HUES64 (cell line): Measurements from ENCODE around the gene SSR4.

Source experiments
- H3K27ac ChIP-seq: 2 replicates; pipeline ENCODE4 v1.7.0; 2013; ENCODE audit warnings: low read depth, low read length, inconsistent platforms
- H3K27me3 ChIP-seq: 2 replicates; pipeline ENCODE4 v1.6.1; 2013; ENCODE audit warnings: mild to moderate bottlenecking, low read length; ENCODE audit not compliant: insufficient read depth
- H3K36me3 ChIP-seq: 2 replicates; pipeline ENCODE4 v1.6.1; 2013; ENCODE audit warnings: mild to moderate bottlenecking, low read length; ENCODE audit not compliant: insufficient read depth
- H3K4me1 ChIP-seq: 2 replicates; pipeline ENCODE4 v1.6.1; 2013; ENCODE audit warnings: mild to moderate bottlenecking, low read length, moderate library complexity; ENCODE audit not compliant: insufficient read depth
- H3K4me3 ChIP-seq: 2 replicates; pipeline ENCODE4 v1.5.1; 2013; ENCODE audit warnings: mild to moderate bottlenecking, low read length, moderate library complexity
- H3K9ac ChIP-seq: 2 replicates; pipeline ENCODE4 v1.6.1; 2013; ENCODE audit warnings: mild to moderate bottlenecking, low read depth, low read length
- H3K9me3 ChIP-seq: 2 replicates; pipeline ENCODE4 v1.6.1; 2013; ENCODE audit warnings: low read depth, low read length; ENCODE audit not compliant: insufficient read depth
- WGBS: fragments of 150-250, 120-280 bp; methylation state at CpG from one replicate; pipeline ENCODE4 v1.1.7; 2013; ENCODE audit warnings: missing lambda C conversion rate; 5-methylcytosine and 5-hydroxymethylcytosine counted together

Gene SSR4

GRCh38 chrX:153786669-153787068, 7.8 kb upstream of the SSR4 start:
- H3K27ac ChIP-seq, result no peak overlapping the region
- H3K9me3 ChIP-seq, result no peaks in the 10 kb centered on the region
- no peaks in the 10 kb centered on the region for H3K4me1 ChIP-seq
- no peak overlapping the region for H3K4me3 ChIP-seq
- no peak overlapping the region for H3K9ac ChIP-seq
- 95% methylated on average over 15 of the region's 15 CpGs for WGBS
- no peaks in the 10 kb centered on the region for H3K27me3 ChIP-seq
- peaks cover 19% of the 10 kb centered on the region for H3K36me3 ChIP-seq

GRCh38 chrX:153789654-153790053, 4.8 kb upstream of the SSR4 start:
- H3K9me3 ChIP-seq, result no peaks in the 10 kb centered on the region
- 96% methylated on average over 12 of the region's 12 CpGs for WGBS

GRCh38 chrX:153791104-153791852, 3.2 kb upstream of the SSR4 start:
- Histone ChIP-seq H3K4me1 (0 out of 2 replicates have a peak, but pooled peaks cover 3% of the 10 kb centered on the region), H3K27ac (no peak overlapping the region), H3K36me3 (peaks cover 15% of the 10 kb centered on the region), H3K9me3 (no peaks in the 10 kb centered on the region), H3K27me3 (no peaks in the 10 kb centered on the region), H3K4me3 (no peak overlapping the region), H3K9ac (no peak overlapping the region)
- WGBS, result 94% methylated on average over 17 of the region's 17 CpGs

More at GRCh38 chrX:153789654-153790053, 4.8 kb upstream of the SSR4 start:
- H3K4me1 ChIP-seq, result 0 out of 2 replicates have a peak, but pooled peaks cover 3% of the 10 kb centered on the region
- no peak overlapping the region for H3K27ac ChIP-seq
- no peaks in the 10 kb centered on the region for H3K27me3 ChIP-seq
- H3K36me3 ChIP-seq, result peaks cover 19% of the 10 kb centered on the region
- H3K4me3 ChIP-seq, result no peak overlapping the region
- no peak overlapping the region for H3K9ac ChIP-seq

- Histone ChIP-seq H3K27me3 (no peaks in the 10 kb centered on the region), H3K9me3 (no peaks in the 10 kb centered on the region), H3K4me1 (0 out of 2 replicates have a peak, but pooled peaks cover 3% of the 10 kb centered on the region), H3K27ac (no peak overlapping the region), H3K9ac (no peak overlapping the region), H3K36me3 (peaks cover 20% of the 10 kb centered on the region), H3K4me3 (no peak overlapping the region)
- WGBS, result 90% methylated on average over 5 of the region's 6 CpGs
Observed at GRCh38 chrX:153792368-153792767, 2.1 kb upstream of the SSR4 start.

- 40% methylated on average over 4 of the region's 7 CpGs for WGBS
- no peak overlapping the region for H3K27ac ChIP-seq
- peak overlapping the region; percentile 100 for H3K4me3 ChIP-seq
- H3K9me3 ChIP-seq, result no peaks in the 10 kb centered on the region
- H3K4me1 ChIP-seq, result 0 out of 2 replicates have a peak, but pooled peaks cover 3% of the 10 kb centered on the region
- peak overlapping the region; percentile 100; the same call in 1 of the 2 replicates for H3K9ac ChIP-seq
- no peaks in the 10 kb centered on the region for H3K27me3 ChIP-seq
- H3K36me3 ChIP-seq, result peaks cover 25% of the 10 kb centered on the region
Observed at GRCh38 chrX:153793291-153793690, 1.2 kb upstream of the SSR4 start.

GRCh38 chrX:153794897-153795816, 689 bp downstream of the SSR4 start:
- Histone ChIP-seq H3K4me3 (peak overlapping the region; percentile 100), H3K9me3 (no peaks in the 10 kb centered on the region), H3K27me3 (no peaks in the 10 kb centered on the region), H3K4me1 (0 out of 2 replicates have a peak, but pooled peaks cover 3% of the 10 kb centered on the region), H3K36me3 (peaks cover 31% of the 10 kb centered on the region), H3K27ac (peak overlapping the region; percentile 83), H3K9ac (peak overlapping the region; percentile 79)
- WGBS, result 17% methylated on average over 47 of the region's 47 CpGs

DNA sequence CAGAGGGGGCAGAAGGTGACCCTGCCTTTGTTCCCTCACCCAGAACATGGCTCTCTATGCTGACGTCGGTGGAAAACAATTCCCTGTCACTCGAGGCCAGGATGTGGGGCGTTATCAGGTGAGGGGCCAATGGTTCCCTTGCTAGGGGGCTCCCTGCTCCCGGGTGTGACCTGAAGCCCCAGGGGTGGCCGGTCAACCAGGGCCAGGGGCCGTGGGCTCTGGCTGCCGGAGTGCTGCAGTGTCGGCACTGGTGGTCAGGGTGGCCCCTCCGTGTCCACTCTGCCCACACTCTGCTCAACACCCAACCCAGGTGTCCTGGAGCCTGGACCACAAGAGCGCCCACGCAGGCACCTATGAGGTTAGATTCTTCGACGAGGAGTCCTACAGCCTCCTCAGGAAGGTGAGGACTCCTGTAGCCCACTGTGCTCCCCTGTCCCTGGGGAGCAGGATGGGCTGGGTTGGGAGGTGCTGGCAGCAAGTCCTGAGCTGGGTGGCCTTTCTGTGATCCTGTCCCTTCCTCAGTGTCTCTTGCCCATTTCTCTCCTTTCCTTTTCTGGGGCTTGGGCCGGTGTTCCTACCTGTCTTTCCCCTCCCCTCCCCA, 3.0 kb downstream of the SSR4 start:
- H3K4me3 ChIP-seq, result no peak overlapping the region
- H3K4me1 ChIP-seq, result 0 out of 2 replicates have a peak, but pooled peaks cover 3% of the 10 kb centered on the region
- WGBS, result 95% methylated on average over 15 of the region's 15 CpGs
- no peak overlapping the region for H3K9ac ChIP-seq
- no peaks in the 10 kb centered on the region for H3K27me3 ChIP-seq
- H3K27ac ChIP-seq, result no peak overlapping the region
- H3K9me3 ChIP-seq, result no peaks in the 10 kb centered on the region
- peaks cover 31% of the 10 kb centered on the region for H3K36me3 ChIP-seq

DNA sequence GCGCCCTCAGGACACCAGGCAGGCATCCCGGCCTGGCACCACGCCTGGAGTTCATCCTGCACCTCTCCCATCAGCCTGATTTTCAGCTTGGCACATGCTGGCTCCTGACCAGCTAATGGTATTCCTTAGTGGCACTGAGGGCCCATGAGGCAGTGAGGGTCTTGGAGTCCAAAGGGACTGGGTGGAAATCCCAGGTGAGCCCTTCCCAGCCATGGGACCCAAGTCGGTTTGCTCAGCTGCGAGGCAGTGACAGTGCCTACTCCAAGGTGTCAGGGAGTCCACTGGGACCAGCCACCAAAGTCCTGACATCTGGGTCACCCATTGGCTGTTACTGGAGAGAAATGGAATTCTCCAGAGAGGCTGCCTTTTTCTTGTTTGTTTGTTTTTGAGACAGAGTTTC, 4.9 kb downstream of the SSR4 start:
- Histone ChIP-seq H3K27ac (no peak overlapping the region), H3K4me3 (no peak overlapping the region), H3K9ac (no peak overlapping the region), H3K36me3 (peaks cover 38% of the 10 kb centered on the region), H3K9me3 (no peaks in the 10 kb centered on the region), H3K4me1 (no peaks in the 10 kb centered on the region), H3K27me3 (no peaks in the 10 kb centered on the region)
- 94% methylated on average over 5 of the region's 5 CpGs for WGBS

GRCh38 chrX:153800177-153800722, 5.8 kb downstream of the SSR4 start:
- H3K9me3 ChIP-seq, result no peaks in the 10 kb centered on the region
- H3K27me3 ChIP-seq, result no peaks in the 10 kb centered on the region
- no peak overlapping the region for H3K4me3 ChIP-seq
- H3K4me1 ChIP-seq, result no peaks in the 10 kb centered on the region
- 92% methylated on average over 16 of the region's 16 CpGs for WGBS
- H3K9ac ChIP-seq, result no peak overlapping the region
- no peak overlapping the region for H3K27ac ChIP-seq
- H3K36me3 ChIP-seq, result peaks cover 38% of the 10 kb centered on the region

DNA sequence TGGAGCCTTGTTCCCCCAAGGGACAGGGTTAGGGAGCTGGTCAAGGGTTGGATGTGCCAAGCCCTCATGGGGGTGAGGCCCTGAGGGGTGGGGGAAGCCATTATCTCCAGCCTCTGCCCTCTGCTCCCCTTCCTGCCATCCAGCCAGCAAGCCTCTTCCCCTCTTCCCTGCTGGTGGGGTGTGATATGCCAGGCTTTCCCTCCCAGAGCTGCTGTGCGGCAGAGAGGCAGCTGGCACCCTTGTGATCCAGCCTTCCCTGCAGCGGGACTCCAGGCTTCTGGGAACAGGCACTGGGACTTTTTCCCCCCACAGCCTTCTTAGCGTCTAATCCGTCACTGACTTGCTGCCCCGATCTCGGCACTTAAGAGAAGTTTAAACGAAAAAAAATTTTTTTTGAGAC, 6.3 kb downstream of the SSR4 start:
- H3K4me3 ChIP-seq, result no peak overlapping the region
- no peak overlapping the region for H3K9ac ChIP-seq
- no peaks in the 10 kb centered on the region for H3K27me3 ChIP-seq
- WGBS, result 96% methylated on average over 7 of the region's 7 CpGs
- H3K36me3 ChIP-seq, result peaks cover 38% of the 10 kb centered on the region
- H3K9me3 ChIP-seq, result no peaks in the 10 kb centered on the region
- H3K27ac ChIP-seq, result no peak overlapping the region
- no peaks in the 10 kb centered on the region for H3K4me1 ChIP-seq
